RWPE1 (cell line): ENCODE measurements around the gene FNDC3B.

Experiments
- CTCF ChIA-PET: fragments of 350-600 bp; sonication (Branson Sonifier 250); formaldehyde crosslinking; extraction: SDS; loops from one replicate; lab custom pipeline; 2021; lab: Yijun Ruan, JAX
- POLR2A ChIA-PET: fragments of 400-600 bp; formaldehyde crosslinking; extraction: SDS; loops from one replicate; lab custom pipeline; 2020; ENCODE audit warnings: antibody characterized with exemption; ENCODE audit not compliant: low non-redundant PET; lab: Yijun Ruan, JAX
- DNase-seq: peaks from one replicate; pipeline ENCODE4 v3.0.0; 2012; ENCODE audit warnings: low spot score
- H3K27ac ChIP-seq: fragments of 450-650 bp; 2 replicates; pipeline ENCODE4 v1.5.1; 2017
- TF ChIP-seq, protein P1 (sequence below): fragments of 450-650 bp; conservative IDR thresholded peaks from 2 replicates; pipeline ENCODE4 v1.5.1; 2017; ENCODE audit warnings: low read depth, mild to moderate bottlenecking

The FNDC3B gene

DNA sequence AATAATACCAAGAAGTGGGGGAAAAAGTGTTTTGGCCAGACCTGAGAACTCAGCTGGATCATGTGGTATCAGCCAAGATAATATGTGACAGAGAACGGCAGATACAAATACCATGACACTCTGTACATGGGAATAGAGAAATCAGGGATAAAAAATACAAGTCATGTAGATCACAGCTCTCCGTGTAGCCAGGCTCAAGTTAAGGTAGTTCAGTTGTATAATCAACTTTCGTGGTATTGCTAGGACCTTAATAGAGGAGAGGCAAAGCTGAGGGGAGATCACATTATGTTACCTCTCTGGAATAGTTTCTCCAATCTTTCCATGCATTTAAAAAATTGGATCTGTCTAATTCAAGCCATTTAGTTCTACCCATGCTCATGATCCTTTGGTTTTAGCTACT is 229.0 kb downstream of the FNDC3B start:
- TF ChIP-seq, protein P1, sequence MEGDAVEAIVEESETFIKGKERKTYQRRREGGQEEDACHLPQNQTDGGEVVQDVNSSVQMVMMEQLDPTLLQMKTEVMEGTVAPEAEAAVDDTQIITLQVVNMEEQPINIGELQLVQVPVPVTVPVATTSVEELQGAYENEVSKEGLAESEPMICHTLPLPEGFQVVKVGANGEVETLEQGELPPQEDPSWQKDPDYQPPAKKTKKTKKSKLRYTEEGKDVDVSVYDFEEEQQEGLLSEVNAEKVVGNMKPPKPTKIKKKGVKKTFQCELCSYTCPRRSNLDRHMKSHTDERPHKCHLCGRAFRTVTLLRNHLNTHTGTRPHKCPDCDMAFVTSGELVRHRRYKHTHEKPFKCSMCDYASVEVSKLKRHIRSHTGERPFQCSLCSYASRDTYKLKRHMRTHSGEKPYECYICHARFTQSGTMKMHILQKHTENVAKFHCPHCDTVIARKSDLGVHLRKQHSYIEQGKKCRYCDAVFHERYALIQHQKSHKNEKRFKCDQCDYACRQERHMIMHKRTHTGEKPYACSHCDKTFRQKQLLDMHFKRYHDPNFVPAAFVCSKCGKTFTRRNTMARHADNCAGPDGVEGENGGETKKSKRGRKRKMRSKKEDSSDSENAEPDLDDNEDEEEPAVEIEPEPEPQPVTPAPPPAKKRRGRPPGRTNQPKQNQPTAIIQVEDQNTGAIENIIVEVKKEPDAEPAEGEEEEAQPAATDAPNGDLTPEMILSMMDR = no peak
- no peak for DNase-seq
- H3K27ac ChIP-seq = no peak overlapping the region
- POLR2A ChIA-PET = no interaction called here
- CTCF ChIA-PET = no interaction called here

DNA sequence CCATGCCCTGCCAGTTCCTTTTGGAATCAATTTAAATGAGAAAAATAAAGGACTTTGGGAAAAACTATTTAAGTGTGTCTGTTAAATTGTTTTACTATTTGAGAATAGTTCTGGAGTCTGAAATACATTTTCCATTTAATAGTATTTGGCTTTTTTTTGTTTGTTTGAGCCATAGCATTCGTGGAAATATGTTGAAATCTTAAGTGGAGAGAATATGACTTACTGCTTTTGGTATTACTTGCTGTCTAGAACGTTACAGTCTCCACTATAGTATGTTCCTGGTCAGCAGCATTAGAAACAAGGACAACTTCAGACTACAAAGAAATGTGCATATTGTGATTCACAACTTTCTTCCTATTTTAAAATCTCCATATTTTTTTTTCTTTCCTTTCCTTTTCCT is 229.5 kb downstream of the FNDC3B start:
- no peak overlapping the region for H3K27ac ChIP-seq
- TF ChIP-seq, protein P1 = no peak
- CTCF ChIA-PET = no interaction called here
- DNase-seq = no peak
- POLR2A ChIA-PET = no interaction called here

DNA sequence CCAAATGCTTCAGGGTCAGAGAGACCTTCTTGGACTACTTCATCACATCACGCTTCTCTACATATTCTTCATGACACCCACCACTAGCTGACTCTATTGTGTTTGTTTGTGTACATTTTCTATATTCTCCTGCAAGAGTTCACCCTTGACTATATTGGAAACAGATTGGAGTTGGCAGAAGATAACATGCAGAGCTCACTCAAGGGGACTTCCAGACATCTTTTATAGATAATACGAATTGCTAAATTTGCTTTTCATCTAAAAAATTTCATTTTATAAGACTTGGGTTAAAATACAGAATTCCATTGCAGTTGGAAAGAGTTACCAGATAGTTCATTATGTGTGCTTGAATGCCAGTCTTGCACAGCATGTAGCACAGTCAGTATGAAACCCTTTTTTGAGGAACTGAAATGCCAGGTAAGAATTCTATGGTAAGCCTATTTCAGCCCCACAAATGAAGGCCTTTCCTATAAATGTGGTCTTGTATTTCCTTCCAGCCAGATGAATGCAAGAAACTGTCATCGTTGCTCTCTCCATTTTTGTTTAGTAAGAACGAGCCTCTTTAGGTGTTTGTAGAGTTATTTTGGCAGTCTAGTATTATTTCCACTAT is 231.3 kb downstream of the FNDC3B start:
- CTCF ChIA-PET = no interaction called here
- H3K27ac ChIP-seq = no peak overlapping the region
- POLR2A ChIA-PET = no interaction called here
- DNase-seq = no peak
- TF ChIP-seq, protein P1 = no peak

DNA sequence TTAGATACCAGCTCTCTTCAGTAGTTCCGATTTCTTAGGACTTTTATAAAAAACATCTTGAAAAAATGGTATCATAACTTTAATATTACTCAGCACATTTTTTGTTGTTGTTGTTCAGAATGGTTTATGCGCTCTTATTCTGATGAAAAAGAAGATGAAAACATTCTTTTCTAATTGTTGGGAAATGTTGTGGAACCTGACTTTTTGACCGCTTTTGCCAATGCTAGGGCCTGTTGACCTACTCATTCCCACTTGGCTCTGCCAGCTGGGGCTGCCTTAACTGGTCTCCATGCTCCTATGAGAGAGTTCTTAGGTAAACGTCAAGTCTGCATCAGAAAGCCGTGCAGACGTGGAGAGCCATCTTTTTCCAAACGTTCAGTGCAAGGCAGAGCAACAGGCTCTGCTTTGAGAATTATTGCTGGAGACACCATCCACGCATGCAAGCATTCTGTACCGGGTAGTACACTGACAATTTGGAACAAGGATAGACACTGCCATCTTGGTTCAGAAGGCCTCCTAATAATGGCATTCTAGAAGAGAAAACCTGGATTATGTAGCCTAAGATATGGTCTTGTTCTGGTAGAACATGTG is 232.1 kb downstream of the FNDC3B start:
- no peak for DNase-seq
- no peak overlapping the region for H3K27ac ChIP-seq
- TF ChIP-seq, protein P1 = no peak
- POLR2A ChIA-PET = no interaction called here
- CTCF ChIA-PET = no interaction called here

DNA sequence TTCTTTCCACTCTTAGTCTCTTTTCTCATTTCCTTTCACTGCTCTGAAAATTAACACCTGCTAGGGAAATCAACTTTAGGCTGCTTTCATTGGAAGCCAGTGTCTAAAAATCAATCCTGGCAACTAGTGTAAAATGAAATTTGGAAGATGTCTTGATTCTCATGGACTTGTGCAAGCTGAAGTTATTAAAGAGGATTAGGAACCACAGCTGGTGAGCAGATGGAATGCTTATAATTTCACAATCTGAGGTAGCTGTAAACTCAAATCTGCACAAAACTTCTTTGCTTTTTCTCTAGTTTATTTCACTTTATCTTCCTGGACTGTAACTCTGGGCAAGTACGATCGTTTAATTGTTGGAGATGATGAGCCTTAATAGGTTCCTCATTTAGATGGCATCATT is 233.3 kb downstream of the FNDC3B start:
- TF ChIP-seq, protein P1 = no peak
- no peak for DNase-seq
- CTCF ChIA-PET = interaction anchor here (0.7 kb wide), 1 partner anchor 213 kb away, joined by 4 read pairs; no protein-coding TSS in a partner anchor
- H3K27ac ChIP-seq = no peak overlapping the region
- POLR2A ChIA-PET = no interaction called here

DNA sequence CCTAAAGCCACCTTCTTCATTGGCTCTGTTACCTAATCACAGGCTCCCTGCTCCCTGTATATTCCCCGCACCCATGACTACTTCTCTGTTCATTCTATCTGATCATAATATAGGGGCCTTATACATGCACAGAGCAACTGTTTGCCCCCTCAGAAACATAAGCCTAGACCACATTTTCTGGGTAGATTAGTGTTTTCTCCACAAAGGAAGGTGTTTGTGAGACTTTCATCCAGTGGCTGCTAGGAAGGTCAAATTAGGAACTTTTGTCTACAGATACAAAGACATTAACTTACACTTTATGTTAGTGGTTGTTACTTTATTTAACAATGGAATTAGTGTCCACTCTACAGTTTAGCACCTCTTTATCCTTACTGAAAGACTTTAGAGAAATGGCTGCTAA is 234.0 kb downstream of the FNDC3B start:
- DNase-seq = no peak
- POLR2A ChIA-PET = no interaction called here
- H3K27ac ChIP-seq = no peak overlapping the region
- TF ChIP-seq, protein P1 = no peak
- CTCF ChIA-PET = no interaction called here
